HepG2 (cell line): ENCODE data around the gene DDIAS. TPM values are rescaled to one million over a fixed set of nuclear protein-coding genes. Genes with fewer than 3 reads are reported as not detected.

Experiments
- NFKB2 ChIP-seq: sonication (generic); formaldehyde crosslinking; IDR thresholded peaks from 2 replicates; pipeline ENCODE4 v1.4.0; 2020; ENCODE audit warnings: missing genetic modification reagents, borderline replicate concordance
- TEAD3 ChIP-seq: optimal IDR thresholded peaks from 2 replicates; pipeline ENCODE3; 2016; ENCODE audit warnings: borderline replicate concordance
- ZNF775 ChIP-seq: sonication (generic); formaldehyde crosslinking; IDR thresholded peaks from 2 replicates; pipeline ENCODE4 v1.4.0; 2020; ENCODE audit warnings: missing genetic modification reagents, mild to moderate bottlenecking, moderate library complexity, borderline replicate concordance
- polyA plus RNA-seq, 8 experiments: library from polyadenylated mRNA; depleted of rRNA in 3 of 8; stranded (reverse) in 7 of 8; unstranded in 1 of 8; fragments of >200 nt; fragmentation: Illumina TruSeq in 4 of 8; extraction: Trizol in 4 of 8; gene quantifications; 2 replicates each; pipeline versions ENCODE4 v1.2.1 to v1.2.3, GENCODE V29; 2011 to 2016; ENCODE audit warnings: low read depth in 4 of 8, missing spikeins in 1 of 8, mixed read lengths in 1 of 8; ENCODE audit not compliant: insufficient read depth in 1 of 8
- total RNA-seq, 5 experiments: library from RNA; depleted of rRNA; stranded (reverse); fragments of >200 nt; fragmentation: Illumina TruSeq; extraction: Trizol; gene quantifications; 2 replicates each; pipeline ENCODE4 v1.2.3, GENCODE V29; 2016; ENCODE audit warnings: low read depth in 1 of 5
- TF ChIP-seq, protein P1 (sequence below): sonication (generic); formaldehyde crosslinking; IDR thresholded peaks from 2 replicates; pipeline ENCODE4 v1.8.0; 2022; ENCODE audit warnings: mild to moderate bottlenecking, missing genetic modification reagents, moderate library complexity
- TF ChIP-seq, protein P2 (sequence below): sonication (generic); formaldehyde crosslinking; IDR thresholded peaks from 2 replicates; pipeline ENCODE4 v1.8.1; 2023; ENCODE audit warnings: mild to moderate bottlenecking, moderate library complexity, missing genetic modification reagents
- TF ChIP-seq, protein P3 (sequence below): sonication (generic); formaldehyde crosslinking; IDR thresholded peaks from 2 replicates; pipeline ENCODE4 v1.5.1; 2020; ENCODE audit warnings: missing genetic modification reagents, mild to moderate bottlenecking, borderline replicate concordance
- TF ChIP-seq, protein P4 (sequence below): sonication (generic); formaldehyde crosslinking; IDR thresholded peaks from 2 replicates; pipeline ENCODE4 v1.4.0; 2020; ENCODE audit warnings: missing genetic modification reagents, borderline replicate concordance

DDIAS gene
- total and polyA plus RNA-seq, 2 of the 13 experiments (the other 11 are each of a cell fraction or from before 2014, with no cell fraction given): 3.5 to 13.0 TPM

DNA sequence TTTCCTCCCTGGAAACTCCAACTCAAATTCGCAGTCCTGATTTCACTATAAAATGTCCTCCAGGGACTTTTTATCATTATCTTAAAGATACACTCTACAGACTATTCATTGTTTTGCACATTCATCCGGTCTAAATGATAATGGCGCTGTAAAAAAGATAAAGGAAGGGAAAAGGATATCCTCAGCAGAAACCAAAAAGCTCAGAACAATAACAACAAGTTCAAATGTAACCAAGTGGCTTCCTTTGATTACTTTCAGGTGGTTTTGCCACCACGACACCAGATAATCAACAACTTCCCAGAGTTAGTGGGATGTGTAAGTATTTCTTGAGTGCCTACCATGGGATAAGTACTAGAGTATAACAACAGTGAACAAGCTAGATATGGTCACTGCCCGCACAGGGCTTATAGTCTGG lies 27.6 kb upstream of the DDIAS start (continued):
- TF ChIP-seq, protein P1, sequence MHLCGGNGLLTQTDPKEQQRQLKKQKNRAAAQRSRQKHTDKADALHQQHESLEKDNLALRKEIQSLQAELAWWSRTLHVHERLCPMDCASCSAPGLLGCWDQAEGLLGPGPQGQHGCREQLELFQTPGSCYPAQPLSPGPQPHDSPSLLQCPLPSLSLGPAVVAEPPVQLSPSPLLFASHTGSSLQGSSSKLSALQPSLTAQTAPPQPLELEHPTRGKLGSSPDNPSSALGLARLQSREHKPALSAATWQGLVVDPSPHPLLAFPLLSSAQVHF: no peak
- TF ChIP-seq TEAD3 (CRISPR knock-in tag) (no peak), NFKB2 (no peak), ZNF775 (CRISPR knock-in tag) (no peak)
- TF ChIP-seq, protein P2, sequence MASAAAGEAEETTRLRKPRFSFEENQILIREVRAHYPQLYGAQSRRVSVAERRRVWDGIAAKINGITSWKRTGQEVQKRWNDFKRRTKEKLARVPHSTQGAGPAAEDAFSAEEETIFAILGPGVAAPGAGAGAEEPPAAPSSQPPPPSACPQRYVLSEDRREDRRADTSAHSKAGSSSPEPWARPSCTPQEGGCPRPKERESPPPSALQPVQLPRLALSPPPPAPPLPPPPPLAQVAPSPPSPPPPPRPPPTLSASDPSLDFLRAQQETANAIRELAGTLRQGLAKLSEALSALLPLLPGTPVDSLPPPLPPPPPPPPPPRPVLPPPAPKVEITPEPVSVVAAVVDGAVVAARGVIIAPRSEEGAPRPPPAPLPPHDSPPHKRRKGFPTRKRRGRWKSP (CRISPR knock-in tag): no peak
- TF ChIP-seq, protein P3, sequence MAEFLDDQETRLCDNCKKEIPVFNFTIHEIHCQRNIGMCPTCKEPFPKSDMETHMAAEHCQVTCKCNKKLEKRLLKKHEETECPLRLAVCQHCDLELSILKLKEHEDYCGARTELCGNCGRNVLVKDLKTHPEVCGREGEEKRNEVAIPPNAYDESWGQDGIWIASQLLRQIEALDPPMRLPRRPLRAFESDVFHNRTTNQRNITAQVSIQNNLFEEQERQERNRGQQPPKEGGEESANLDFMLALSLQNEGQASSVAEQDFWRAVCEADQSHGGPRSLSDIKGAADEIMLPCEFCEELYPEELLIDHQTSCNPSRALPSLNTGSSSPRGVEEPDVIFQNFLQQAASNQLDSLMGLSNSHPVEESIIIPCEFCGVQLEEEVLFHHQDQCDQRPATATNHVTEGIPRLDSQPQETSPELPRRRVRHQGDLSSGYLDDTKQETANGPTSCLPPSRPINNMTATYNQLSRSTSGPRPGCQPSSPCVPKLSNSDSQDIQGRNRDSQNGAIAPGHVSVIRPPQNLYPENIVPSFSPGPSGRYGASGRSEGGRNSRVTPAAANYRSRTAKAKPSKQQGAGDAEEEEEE (CRISPR knock-in tag): no peak
- TF ChIP-seq, protein P4, sequence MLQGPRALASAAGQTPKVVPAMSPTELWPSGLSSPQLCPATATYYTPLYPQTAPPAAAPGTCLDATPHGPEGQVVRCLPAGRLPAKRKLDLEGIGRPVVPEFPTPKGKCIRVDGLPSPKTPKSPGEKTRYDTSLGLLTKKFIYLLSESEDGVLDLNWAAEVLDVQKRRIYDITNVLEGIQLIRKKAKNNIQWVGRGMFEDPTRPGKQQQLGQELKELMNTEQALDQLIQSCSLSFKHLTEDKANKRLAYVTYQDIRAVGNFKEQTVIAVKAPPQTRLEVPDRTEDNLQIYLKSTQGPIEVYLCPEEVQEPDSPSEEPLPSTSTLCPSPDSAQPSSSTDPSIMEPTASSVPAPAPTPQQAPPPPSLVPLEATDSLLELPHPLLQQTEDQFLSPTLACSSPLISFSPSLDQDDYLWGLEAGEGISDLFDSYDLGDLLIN (CRISPR knock-in tag): no peak
